CD4-positive, alpha-beta T cell treated with Interleukin-4 for 4 hours (primary cell): ENCODE measurements around the gene STXBP5.
A peak's percentile ranks its signal among the peaks of the same experiment; 100 is the strongest.

ENCODE experiments used
- DNase-seq: peaks from one replicate; pipeline ENCODE4 v3.0.0-alpha.2; 2020

The STXBP5 gene

DNA sequence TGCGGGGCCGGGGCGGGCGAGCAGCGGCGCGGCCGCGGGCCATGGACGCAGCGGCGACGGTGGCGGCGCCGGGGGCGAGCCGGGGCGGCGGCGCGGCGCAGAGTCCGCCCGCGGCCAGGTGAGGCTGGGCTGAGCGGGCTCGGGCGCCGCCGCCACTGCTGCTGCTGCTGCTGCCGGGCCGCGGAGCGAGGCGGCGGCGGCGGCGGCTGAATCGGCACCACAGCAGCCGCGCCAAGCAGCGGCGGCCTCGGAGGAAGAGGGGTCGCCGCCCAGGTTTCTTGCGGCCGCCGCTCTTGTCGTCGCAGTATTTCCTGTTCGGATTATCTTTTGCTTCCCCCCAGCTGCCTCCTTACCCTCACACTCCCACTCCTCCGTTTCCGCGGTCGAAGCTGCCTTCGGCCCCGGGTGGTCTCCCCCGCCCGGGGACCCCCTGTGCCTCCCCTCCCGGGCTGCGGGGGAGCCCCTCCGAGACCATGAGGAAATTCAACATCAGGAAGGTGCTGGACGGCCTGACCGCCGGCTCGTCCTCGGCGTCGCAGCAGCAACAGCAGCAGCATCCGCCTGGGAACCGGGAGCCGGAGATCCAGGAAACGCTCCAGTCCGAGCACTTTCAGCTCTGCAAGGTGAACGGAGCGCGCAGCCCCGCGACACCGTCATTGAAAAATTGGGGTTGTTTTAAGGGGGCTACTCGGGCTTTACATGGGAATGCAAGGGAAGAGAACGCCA lies at the start of gene STXBP5:
Gene STXBP5 (plus strand): TSS at position 358 of the 726 bp plus-strand sequence. CDS start 116 bp downstream, at position 474.
- peak; percentile 27 for DNase-seq

DNA sequence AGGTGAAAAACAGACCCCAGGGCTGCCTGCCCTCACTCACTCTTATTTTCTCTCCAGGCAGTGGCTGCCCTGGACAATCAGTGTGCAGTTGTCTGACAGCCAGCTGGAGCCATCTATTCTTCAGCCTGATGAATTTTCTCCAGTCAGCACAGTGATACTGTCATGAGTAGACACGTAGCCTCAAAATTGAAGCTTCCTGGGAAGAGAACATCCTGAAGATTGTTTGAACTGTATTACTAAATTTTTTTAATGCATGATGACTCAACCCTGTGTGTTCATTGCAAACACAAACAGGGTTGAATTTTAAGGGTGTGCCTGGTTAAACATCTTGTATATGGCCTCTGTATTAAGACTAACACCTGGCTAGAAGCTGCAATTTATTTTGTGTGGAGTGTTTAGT lies 49.8 kb upstream of the STXBP5 start:
- DNase-seq, result no peak

DNA sequence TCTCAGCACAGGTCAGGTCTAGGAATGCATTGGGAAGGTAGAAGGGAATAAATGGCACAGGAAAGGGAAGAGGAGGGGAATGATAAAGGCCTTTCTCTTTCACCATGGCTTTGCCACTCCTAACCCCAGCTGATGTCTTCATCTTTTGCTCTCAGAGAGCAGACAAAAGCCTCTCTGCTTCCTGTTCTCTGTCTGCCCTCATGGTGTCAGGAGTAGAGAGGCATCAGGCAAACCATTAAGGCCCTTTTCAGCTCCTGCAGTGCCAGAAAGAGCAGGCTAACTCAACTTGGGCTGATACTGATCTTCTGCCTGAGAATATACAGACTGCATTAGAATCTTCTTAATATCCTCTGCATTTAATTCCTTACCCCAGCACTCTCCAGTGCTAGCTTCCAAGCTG lies 48.0 kb upstream of the STXBP5 start:
- DNase-seq, result no peak

DNA sequence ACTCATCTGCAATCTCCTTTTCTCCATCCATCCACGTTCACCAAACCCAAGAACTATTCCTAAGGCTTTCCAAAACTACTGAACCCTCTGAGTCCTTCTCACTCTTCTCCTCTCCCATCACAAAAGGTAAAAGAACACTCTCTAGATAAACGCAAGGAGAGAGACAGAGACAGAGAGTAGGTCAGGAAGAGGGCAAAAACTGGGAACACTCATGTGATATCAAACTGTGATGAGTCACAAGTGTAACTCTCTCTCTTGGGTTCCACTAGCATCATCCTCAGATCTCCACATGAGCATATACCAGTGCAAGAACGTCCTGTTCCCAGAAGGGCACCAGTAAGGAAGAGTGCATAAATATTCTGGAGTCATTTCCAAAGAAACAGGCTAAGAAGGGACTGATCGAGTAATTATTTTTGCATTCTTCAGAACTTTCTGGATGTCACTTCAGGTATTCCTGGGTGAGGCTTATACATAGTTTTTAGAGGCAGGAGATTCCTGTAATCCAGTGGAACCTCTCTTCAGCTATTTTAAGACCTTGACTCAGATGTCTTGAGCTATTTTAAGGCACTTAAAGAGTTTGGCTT lies 47.3 kb upstream of the STXBP5 start:
- no peak for DNase-seq

DNA sequence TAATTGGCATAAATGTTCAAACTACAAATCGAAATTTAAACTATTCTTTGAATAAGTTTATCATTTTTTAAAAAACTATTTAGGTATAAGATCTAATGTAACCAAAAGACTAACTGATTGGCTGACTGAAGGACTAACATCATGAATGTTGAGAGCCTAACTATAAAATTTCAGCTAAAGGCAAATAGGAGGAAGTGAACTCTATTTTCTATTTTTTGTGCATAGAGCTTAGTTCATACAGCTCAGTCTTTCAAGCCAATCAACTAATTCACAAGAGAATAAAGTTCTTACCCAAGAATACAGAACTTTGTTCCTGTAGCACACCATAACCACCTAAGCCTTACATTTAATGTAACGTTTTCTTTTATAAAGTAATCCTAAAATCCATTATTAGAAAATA lies 46.3 kb upstream of the STXBP5 start:
- DNase-seq, result no peak

DNA sequence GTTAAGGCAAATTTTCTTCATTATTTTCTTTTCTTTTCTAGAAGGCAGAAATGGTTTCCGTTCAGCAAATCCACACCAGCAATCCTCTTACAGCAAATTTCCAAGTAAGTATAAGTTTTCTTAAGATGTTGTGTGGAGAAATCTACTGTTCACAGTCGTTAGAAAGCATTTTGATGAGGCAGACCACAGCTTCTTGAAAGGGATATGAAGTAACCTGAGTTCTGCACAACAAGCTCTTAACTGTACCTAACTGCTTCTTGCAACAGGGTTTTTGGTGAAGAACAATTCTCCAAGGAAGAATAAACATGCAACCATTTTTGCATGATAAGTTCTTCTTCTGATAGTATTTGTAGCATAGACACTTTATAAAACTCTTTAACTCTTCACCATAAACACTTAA lies 45.3 kb upstream of the STXBP5 start:
- DNase-seq, result no peak

DNA sequence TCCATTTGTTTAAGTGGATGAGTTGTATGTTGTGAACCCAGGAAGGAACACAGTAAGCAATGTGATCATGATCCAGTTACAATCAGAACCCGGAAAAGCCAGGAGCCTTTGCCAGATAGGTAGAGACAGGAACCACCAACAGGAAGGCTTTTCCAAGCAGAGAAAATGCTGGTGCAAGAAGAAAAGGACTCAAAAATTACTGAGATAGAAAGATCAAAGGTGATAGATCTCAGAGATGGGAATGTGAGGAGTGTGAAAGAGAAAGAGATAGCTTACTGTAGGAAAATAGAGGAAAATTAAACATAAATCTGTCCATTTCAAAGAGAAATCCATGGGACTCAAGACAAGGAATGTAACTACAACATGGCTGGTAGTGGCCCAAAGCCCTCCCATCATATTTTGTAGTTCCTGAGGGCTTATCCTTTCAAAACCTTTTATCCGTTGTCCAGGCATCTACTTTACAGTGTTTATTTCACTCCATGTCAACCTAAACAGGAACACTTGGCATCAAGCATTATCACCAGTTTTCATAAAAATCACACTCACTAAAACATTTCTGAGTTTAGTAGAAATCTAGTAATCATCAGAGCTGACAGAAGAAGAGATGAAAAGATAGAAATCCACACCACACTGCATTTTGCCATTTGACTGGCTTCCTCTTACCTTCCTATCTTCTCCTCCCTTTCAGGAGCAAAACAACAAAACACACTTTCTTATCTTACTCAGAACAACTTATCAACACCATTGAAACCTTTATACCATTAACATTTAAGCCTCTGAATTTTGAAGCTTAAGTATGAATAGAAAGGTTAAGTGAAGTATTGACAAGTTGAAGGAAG lies 44.5 kb upstream of the STXBP5 start:
- no peak for DNase-seq

DNA sequence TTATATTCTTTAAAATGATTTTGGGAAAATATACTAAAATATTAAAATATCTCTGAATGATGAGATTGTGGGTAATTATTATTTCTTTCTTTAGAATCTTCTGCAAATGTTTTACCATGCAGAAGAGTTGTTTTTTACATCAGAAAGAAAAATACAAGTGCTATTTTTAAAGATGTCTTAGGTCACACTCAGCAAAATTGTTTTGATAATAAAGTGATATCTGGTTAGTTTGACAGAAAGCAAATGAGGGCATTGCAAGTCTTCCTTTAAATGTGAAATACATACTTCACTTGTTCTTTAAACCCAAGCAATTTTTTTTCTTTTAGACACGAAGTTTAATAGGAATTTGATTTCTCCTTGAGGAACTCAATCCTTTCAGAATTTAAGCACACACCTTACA lies 43.6 kb upstream of the STXBP5 start:
- DNase-seq, result no peak

DNA sequence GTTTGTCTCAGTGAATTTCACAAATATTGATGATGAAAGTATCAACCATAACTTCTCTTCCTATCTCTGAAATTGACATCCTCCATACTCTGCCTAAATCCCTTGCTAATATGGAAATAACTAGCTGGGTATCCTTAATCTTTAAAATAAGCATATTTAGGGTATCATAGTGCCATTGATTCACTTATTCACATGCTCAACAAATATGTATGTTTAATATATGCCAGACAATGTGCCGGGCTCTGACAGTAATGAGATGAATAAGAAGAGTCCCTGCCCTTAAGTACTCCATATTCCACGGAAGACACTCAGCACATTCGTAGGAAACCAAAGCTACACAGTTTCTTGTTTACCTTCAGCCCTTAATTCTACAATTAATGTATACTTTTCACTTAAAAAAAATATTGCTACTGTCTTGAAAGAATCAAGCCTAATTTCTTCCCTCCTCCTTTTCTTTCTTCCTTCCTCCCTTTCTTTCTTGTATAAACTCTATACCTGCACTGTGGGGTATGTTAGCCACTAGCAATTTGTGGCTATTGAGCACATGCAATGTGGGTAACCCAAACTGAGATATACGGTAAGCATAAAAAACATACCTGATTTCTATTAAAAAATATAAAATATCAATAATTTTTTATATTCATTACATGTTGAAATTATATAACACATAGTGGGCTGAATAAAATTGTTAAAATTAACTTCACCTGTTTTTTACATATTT lies 42.8 kb upstream of the STXBP5 start:
- no peak for DNase-seq

DNA sequence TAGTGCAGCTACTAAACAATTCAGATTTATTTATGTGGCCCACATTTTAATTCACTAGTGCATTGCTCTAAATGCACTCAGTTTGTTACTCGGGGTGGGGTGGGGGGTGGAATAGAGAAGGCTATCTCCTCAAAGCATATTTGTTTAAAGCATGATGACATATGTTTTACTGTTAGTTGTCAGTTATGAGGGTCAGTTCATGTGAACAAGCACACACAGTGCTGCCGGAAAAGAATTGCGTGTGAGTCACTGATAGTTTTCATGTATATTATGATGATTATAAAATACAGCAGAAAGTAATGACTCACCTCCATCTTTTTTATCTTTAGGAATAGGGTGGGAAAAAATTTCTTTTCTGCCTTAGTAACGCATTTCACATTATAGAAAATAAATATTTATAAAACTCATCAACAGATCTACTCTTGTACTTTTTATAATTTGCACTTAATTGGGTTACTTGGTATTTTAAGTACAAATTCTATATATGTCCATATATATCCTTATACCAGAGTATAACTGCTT lies 42.2 kb upstream of the STXBP5 start:
- no peak for DNase-seq

DNA sequence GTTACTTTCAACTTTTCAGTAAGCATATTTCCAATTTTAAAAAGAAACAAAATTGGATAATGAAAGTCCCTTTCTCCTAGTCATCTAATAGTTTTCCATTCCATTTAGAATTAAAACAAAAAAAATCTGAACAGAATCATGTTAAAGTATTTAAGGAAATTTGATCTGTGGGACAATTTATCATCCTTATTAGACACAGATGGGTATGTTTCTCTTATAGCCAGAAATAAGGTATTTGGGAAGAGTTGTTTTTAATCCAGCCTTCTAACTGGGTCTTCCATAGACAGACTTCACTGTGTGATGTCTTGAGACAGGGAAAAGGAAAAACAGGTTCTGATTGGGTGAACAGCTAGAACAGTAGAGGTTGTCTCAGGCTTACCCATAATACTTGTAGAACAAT lies 39.5 kb upstream of the STXBP5 start:
- DNase-seq, result no peak

DNA sequence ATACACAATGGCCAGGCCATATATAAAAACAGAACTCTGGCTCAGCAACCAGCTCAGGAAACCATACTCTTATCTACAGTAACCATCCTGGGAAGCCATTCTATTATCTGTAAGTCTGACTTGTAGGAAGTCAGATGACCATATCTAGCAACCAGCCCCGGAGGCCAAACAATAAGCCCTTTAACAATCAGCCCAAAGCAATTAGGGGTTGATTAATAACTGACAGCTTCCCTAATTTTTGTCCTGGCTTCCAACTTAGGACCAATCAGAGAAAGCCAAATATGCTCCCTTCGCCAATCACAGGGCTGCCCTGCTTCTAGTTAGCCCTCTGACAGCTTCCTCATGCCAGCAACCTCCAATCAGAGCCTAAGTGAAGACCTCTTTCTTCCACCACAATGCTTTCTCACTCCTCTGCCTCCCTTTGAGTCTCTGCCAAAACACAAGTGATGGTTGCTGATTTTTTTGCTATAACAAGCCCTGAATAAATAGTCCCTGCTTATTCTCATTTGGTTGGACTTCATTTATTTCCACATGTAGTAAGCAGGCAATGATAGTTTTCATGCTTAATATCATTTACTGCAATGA lies 37.8 kb upstream of the STXBP5 start:
- DNase-seq, result no peak

DNA sequence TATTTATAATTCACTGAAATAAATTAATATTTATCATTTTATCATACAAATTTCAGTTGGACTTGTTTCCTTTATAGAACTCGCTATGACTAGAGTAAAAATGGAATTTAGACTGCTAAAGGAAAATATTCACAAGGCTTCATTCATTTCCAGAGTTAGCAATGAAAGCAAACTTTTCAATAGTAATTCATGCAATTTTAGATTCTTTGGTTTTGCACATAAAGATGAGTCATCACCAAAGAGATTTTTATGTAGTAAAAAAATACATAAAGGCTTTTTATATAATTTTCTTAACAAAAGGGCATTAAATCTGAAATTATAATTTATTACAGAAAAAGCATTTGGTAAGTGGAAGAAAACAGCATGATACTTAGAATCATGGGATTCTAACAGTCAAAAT lies 37.2 kb upstream of the STXBP5 start:
- DNase-seq, result no peak

DNA sequence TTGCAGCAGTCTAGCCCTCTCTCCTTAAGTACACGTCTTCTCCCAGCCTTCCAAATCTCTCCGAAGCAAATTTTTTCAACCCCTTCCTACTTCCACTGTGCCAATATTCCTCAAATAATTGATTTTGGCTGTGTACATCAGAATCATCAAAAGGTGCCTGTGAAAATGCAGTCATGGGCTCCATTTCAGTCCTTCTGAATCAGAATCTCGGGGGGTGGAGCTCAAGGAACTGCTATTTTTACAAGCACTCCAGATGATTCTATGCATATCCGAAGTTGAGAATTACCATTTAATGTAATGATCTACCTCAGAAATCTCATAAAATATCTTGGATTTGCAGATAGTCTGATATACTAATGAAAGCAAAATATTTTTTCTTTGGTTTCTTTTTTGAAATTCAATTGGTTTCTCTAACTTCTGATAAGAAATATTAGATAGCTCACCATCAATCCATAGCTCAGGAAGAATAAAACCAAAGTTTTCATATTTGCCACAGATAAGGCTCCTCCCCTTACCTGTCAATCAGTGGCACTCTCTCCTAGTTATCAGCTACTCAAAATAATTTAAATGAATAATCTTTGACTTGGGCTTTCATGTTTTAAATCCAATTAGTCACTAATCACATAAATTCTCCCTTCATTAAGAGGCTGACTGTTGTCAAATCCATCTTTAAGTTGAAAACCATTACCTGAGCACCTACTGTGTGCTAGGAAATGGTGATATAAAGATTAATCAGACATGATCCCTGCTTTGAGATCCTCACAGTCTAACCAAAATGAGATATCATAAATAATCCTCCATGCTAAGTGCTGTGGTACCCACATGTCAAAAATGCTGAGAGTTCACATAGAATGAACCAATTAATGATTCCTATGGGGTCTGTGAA lies 36.4 kb upstream of the STXBP5 start:
- DNase-seq, result no peak

DNA sequence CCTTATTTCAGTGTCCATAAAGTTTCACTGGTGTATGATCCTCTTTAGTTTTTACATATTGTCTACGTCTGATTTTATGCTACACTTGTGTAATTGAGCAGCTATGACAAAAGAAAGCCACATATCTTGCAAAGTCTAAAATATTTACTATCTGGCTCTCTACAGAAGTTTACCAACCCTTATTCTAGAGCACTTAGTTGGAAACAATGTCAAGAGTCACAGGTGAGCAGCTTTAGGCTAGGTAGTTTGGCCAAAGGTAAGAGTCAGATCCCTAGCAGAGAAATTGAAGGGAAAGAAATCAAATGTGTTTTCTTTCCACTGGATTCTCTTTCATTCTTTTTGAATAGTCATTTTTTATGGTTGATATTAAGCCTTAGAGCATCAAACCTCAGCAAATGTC lies 34.7 kb upstream of the STXBP5 start:
- no peak for DNase-seq

DNA sequence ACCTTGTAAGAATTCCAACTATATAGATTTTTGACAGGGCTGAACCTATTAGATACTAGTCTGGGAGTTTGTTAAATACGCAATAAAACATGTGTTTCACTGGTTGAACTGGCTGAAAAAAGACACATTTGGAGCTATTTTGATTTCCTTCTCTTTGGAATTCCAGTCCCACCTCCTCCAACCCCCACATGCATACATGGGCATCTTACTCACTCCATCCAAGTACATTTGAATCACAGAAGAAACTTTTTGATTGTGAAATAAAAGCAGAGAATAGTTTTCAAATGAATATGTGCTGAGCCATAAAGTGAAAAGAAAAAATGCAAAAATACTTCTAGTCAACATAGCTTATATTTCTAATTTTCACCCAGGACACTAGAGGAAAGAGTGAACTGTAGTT lies 33.9 kb upstream of the STXBP5 start:
- no peak for DNase-seq

DNA sequence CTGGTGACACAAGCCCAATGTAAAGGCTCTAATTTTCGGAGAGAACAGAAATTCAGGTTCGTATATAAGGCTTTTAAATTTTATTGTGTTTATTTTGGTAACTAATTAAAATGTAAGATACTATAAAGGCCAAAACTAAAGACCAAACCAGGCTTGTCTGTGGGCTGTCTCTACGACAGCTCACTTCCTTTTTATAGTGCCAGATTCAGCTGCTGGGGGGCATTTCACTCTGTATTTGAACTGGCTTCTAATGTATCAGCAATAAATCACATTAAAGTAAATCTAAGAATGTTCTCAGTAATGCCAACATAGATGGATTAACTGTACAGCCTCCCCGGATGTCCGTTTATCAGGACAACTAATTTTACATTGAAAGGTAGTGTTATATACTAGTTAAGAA lies 31.1 kb upstream of the STXBP5 start:
- no peak for DNase-seq

DNA sequence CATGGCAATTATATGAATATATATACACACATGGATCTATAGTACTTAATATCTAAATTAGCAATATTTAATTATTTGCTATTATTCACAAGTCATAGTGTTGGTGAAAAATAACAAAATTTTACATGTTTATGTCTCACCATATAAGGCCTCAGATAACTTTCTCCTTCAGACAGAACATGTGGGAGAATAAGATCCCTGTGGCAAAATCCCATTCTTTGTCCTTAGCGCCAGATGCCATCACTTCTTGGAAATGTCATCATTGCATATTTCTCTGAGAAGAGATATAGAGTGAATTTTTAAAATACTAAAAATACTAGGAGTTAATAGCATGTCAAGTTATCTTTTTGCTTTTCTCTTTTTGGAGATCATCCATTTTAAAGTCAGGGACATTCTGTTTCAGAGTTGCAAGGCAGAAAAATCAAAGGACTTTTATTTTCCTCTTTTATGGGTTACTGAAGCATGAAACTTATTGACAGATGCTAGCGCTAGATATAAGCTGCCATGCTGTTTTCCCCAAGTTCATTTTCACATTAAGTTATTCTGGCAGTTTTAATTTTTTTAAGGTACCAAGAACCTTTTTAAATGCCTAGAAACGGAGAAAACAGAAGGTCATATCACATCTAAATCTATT lies 30.4 kb upstream of the STXBP5 start:
- no peak for DNase-seq

DNA sequence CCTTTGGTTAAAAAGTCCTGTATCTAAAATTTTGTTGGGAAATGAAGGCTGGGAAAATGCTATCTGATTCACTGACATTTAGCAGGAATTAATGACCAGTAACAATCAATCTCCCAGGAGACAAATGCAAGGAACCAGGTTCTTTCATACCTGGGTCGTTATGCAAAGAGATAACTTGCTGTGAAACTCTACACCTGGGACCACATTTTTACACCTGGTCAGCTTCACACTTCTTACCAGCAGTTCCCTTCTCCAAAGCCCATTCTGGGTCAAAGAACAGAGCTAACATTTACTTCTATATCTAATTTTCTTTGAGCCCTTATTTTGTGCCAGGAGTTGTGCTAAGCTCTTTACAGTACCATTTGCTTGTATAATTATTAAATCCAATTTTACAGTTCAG lies 27.4 kb upstream of the STXBP5 start:
- DNase-seq, result no peak

DNA sequence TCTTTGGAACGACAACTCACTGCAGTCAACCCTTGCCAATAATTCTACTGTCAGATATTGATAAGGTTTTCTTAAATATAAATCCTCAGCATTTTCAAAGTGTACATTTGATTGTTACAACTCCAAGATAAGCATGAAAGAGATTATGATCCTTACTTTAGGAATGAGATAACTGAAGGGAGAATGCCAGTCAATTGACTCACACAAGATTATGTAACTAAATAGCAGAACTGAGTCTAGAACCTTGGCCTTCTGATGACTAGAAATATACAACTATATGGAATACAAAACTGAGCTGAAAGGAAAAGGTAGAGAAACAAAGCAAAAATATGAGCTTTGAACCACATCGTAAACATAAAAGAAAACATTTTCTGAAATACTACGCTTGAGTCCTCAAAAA lies 26.9 kb upstream of the STXBP5 start:
- DNase-seq, result no peak

DNA sequence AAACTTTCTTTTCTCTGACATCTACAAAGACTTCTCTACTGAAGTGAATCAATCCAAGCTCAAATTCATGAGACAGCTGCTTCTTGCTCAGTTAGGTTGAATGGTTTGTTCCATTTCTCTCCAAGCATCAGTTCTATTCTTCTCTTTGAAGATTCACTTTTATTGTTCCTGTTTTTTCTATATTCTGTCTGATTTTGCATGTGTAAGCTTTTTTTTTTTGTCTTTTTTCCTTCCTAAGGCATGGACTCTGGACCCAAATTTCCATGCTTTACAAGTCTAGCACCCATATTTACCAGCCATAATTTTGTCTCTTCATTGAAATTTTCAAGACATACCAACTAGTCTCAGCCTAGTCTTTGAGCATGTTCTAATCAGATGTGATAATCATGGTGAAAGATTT lies 25.9 kb upstream of the STXBP5 start:
- no peak for DNase-seq
